ENCODE results near the gene SKAP1. TPM values are rescaled to one million over a fixed set of nuclear protein-coding genes. Genes with fewer than 3 reads are reported as not detected.

Gene SKAP1
- total RNA-seq, 1 donor from 2014 or later, result 0.27 TPM

DNA sequence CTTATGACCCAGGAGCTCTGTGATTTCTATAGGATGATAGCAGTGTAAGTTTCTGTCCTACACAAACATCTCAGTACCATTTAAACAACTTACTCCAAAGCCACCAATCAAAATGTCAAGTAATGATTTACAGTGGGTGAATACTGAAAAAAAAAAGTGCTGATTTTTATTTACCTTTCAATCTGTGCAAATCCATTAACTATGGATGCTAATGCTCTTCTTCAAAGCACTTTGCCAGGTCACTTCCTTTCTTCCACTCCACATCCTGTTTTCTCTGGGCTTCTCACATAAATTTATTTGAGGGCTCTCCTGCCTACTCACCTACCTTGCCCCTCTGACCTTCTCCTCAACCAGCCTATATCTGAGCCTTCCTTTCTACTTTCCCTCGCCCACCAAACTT is 101.6 kb downstream of the SKAP1 start:
- H3K36me3 ChIP-seq, result no peaks in the 10 kb centered on the region
- no peaks in the 10 kb centered on the region for H3K4me1 ChIP-seq
- no peaks in the 10 kb centered on the region for H3K9me3 ChIP-seq (replicated peaks)
- no peak for DNase-seq
- no peak overlapping the region for H3K27ac ChIP-seq (replicated peaks)
- intact Hi-C loops (cut with micrococcal nuclease), result no loop called here
- TF ChIP-seq, protein P1, sequence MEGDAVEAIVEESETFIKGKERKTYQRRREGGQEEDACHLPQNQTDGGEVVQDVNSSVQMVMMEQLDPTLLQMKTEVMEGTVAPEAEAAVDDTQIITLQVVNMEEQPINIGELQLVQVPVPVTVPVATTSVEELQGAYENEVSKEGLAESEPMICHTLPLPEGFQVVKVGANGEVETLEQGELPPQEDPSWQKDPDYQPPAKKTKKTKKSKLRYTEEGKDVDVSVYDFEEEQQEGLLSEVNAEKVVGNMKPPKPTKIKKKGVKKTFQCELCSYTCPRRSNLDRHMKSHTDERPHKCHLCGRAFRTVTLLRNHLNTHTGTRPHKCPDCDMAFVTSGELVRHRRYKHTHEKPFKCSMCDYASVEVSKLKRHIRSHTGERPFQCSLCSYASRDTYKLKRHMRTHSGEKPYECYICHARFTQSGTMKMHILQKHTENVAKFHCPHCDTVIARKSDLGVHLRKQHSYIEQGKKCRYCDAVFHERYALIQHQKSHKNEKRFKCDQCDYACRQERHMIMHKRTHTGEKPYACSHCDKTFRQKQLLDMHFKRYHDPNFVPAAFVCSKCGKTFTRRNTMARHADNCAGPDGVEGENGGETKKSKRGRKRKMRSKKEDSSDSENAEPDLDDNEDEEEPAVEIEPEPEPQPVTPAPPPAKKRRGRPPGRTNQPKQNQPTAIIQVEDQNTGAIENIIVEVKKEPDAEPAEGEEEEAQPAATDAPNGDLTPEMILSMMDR (IDR thresholded peaks at IDR 0.05; ENCODE audit: borderline replicate concordance), result no peak
- no peak overlapping the region for H3K4me3 ChIP-seq
- H3K27me3 ChIP-seq (ENCODE audit: low read depth), result peaks cover 90% of the 10 kb centered on the region

DNA sequence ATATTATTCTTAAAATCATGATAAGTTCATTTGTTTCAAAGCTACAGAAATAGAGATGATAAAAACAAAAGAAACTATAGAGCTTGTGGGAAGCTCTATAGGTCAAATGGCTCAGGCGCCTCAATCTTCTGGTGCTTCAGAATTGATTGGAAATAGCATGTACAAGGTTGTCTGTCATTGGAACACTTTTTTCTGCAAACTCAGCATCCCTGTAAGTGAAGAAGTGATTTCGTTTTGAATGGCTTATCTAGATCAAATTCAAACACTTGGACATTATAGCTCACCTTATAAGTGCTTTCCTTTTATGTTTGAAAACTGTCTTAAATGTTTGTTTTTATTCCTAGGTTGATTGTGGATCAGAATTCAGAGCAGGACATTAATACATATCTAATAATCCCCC is 103.7 kb downstream of the SKAP1 start:
- Histone ChIP-seq H3K27me3 (ENCODE audit: low read depth) (peaks cover 83% of the 10 kb centered on the region), H3K4me3 (no peak overlapping the region), H3K9me3 (replicated peaks) (no peaks in the 10 kb centered on the region), H3K4me1 (no peaks in the 10 kb centered on the region), H3K36me3 (no peaks in the 10 kb centered on the region), H3K27ac (replicated peaks) (no peak overlapping the region)
- no peak for DNase-seq
- TF ChIP-seq, protein P1 (IDR thresholded peaks at IDR 0.05; ENCODE audit: borderline replicate concordance), result no peak
- intact Hi-C loops (cut with micrococcal nuclease), result no loop called here

DNA sequence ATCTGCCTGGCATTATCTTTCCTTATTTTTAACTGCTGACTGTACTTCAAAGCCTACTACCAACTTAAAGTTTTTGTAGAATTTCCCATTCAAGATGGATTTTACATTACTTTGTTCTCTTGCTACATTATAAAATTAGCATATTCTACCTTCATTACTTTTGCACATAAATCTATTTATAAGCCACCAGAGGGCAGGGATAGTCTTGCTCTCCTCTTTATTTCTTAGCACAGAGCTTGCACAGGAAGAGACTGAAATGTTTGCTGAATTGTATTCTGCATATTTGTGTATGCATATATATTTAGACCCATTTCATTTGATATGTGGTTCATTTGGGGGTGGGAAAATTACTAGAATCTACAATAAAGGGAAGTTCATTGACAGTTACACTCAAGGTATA is 108.0 kb downstream of the SKAP1 start:
- no peak for DNase-seq
- TF ChIP-seq, protein P1 (IDR thresholded peaks at IDR 0.05; ENCODE audit: borderline replicate concordance), result no peak
- H3K27me3 ChIP-seq (ENCODE audit: low read depth), result peaks cover 70% of the 10 kb centered on the region
- no peaks in the 10 kb centered on the region for H3K4me1 ChIP-seq
- no peaks in the 10 kb centered on the region for H3K9me3 ChIP-seq (replicated peaks)
- H3K36me3 ChIP-seq, result no peaks in the 10 kb centered on the region
- intact Hi-C loops (cut with micrococcal nuclease), result no loop called here
- no peak overlapping the region for H3K27ac ChIP-seq (replicated peaks)
- no peak overlapping the region for H3K4me3 ChIP-seq

DNA sequence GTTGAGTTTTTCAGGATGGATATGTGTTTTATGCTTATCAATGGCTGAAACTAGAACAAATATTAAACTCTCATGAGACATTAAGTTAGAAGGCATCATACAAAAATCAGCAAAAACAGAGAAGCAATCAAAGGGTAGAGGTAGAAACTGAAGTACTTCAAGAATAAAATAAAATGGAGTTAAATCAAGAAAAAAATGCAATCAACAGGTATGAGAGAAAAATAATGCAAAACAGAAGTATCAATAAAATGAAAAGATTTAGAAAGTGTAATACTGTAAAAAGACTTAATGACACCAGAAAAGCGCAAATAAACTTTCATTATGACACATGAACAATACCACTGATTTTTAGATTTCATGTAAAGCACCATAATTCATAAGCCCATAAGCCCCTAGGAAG is 112.3 kb downstream of the SKAP1 start:
- no peak overlapping the region for H3K27ac ChIP-seq (replicated peaks)
- DNase-seq, result no peak
- no peak overlapping the region for H3K4me3 ChIP-seq
- no peaks in the 10 kb centered on the region for H3K4me1 ChIP-seq
- no peaks in the 10 kb centered on the region for H3K9me3 ChIP-seq (replicated peaks)
- intact Hi-C loops (cut with micrococcal nuclease), result no loop called here
- H3K27me3 ChIP-seq (ENCODE audit: low read depth), result peaks cover 84% of the 10 kb centered on the region
- H3K36me3 ChIP-seq, result no peaks in the 10 kb centered on the region
- TF ChIP-seq, protein P1 (IDR thresholded peaks at IDR 0.05; ENCODE audit: borderline replicate concordance), result no peak

DNA sequence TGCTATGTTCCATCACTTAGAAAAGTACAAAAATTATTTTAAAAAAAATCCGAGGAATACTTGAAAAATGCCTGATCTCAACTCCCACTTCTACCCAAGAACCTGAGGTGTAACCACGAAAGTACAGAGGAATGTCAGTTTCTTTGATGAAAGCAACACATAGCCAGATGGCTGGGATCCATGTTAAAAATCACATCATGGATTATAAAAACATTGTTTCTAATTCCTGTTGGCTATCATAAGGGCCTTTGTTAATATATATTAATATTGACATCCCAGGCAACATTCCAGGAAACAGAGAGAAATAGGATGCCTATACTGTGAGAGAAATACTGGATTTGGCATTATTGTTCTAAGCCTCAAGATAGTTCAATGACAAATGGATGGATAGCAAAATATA is 115.3 kb downstream of the SKAP1 start:
- H3K4me1 ChIP-seq, result no peaks in the 10 kb centered on the region
- H3K27ac ChIP-seq (replicated peaks), result no peak overlapping the region
- H3K27me3 ChIP-seq (ENCODE audit: low read depth), result peaks cover 100% of the 10 kb centered on the region
- no peak overlapping the region for H3K4me3 ChIP-seq
- H3K9me3 ChIP-seq (replicated peaks), result no peaks in the 10 kb centered on the region
- H3K36me3 ChIP-seq, result no peaks in the 10 kb centered on the region
- TF ChIP-seq, protein P1 (IDR thresholded peaks at IDR 0.05; ENCODE audit: borderline replicate concordance), result no peak
- no peak for DNase-seq
- intact Hi-C loops (cut with micrococcal nuclease), result no loop called here
